Stimulated activated CD8-positive, alpha-beta memory T cell treated with anti-CD3 and anti-CD28 coated beads, Interleukin-4, amount 100 ng/mL, for 4 hours (primary cell): ENCODE measurements around the gene SMIM13.
A peak's percentile ranks its signal among the peaks of the same experiment; 100 is the strongest.

Source experiments
- DNase-seq, 2 donors: peaks; one replicate each; pipeline ENCODE4 v3.0.0-alpha.2; 2020; ENCODE audit warnings: low read depth in 2 of 2, low spot score in 1 of 2

SMIM13 gene

DNA sequence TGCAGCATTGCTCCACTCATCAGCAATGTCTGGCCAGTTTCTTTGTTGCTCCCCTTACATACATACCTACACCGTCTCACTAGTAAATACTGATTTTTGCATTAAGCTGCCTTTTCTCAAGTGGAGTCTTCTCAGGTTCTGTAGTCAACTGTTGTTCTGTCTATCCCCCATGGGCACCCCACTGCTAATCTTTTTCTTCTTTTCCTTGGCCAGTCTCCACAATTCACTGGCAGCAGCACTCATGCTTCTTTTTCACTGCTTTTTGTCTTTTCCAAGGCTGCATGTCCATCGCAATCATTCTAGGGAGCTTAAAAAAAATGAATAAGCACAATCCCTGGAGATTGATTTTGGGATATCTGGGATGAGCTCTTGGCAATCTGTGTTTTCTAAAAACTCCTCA is 28.2 kb downstream of the SMIM13 start:
- no peak for DNase-seq

DNA sequence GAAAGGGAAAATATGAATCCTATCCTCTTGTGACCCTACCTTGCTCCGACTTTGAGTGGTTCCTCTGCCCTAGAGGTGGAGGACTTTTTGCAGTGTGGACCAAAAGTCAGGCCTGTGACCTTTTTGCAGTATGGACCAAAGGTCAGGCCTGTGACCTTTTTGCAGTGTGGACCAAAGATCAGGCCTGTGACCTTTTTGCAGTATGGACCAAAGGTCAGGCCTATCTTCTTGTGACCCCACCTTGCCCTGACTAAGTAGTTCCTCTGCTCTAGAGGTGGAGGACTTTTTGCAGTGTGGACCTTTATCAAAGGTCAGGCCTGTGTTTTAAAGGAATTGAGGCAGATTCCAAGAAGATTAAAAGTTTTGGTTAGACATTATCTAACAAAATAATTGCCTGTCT is 28.7 kb downstream of the SMIM13 start:
- DNase-seq: no peak

DNA sequence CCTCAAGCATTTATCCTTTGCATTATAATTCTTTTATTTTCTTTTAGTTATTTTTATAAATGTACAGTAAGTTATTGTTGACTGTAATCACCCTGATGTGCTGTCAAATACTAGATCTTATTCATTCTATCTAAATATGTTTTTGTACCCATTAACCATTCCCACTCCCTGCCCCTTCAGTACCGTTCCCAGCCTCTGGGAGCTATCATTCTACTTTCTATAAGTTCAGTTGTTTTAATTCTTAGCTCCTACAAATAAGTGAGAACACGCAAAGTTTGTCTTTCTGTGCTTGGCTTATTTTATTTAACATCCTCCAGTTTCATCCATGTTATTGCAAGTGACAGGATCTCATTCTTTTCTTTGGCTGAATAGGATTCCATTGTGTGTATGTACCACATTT is 30.3 kb downstream of the SMIM13 start:
- no peak for DNase-seq

DNA sequence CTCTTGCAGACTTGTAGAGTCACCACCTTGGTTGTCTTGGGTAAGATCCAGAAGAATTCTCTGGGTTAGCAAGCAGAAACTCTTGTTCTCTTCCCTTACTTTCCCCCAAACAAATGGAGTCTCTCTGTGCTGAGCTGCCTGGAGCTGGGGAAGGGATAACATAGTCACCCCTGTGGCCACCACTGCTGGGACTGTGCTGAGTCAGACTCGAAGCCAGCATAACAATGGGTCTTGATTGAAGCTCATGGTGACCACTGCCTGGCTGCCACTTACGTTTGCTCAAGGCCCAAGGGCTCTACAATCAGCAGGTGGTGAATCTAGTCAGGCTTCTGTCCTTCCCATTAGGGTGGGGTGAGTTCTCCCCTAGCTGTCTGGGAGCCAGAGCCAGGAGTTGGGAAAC is 33.2 kb downstream of the SMIM13 start:
- no peak for DNase-seq

DNA sequence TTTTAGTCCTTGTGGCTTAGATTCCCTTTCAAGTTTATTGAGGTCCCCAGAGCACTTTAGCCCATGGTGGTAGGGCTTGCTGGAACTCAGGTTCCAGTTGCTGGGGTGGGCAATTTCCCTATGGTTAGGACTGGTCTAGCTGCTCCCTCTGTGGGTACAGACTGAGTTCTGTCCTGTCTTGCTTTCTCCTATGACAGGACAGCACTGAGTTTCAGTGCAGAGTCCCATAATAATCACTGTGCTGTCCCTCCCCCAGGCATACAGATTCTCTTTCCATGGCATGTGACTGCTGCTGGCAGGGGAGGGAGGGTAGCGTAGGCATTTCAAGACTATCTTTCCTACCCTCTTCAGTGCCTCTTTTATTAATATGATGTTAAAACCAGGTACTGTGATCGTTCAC is 35.0 kb downstream of the SMIM13 start:
- DNase-seq: no peak

DNA sequence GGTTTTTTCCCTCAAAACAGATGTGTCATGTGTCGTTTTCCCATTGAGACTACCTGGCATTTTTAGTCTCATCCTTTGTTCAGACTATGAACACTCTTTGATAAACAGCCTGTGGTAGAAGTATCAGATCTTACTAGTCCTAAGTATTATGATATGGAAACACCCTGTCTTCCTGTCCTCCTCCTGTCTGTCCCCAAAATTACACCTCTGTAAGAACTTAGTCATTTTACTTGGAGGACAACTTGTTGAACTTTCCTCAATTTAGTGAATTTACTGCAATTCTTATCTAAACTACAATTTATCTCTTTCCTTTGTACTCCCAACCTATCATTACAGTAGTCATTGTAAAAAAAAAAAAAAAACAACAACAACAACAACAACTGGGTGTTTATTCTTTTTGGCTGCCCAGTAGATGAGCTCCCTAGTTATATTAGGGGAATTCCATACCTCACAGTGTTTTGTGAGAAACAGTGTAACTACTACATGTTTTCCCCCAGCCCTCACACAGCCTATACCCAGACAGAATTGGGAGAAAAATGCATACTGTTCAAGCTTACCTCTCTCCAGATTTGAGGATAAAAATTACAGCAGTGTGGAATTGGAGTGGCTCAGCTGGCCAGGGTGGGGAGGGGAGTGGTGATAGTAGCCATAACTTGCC is 36.4 kb downstream of the SMIM13 start:
- DNase-seq: no peak

DNA sequence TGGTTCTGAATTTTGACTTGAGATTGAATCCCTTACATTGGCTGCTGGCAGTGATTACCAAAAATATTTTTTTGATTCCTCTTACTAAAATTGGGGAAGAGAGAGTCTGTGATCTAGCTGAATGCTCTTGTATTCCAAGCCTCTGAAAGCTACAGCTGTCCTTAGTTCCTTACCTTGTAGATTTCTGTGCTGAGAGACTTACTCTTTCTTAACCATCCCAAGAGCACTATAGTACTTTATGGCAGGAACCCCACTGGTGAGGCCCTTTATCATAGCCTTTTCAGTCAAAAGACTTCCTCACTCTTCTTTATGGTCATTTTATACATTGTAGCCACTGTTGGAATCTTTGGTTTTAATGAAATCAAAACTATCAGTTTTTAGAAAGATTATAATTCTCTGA is 37.0 kb downstream of the SMIM13 start:
- no peak for DNase-seq

DNA sequence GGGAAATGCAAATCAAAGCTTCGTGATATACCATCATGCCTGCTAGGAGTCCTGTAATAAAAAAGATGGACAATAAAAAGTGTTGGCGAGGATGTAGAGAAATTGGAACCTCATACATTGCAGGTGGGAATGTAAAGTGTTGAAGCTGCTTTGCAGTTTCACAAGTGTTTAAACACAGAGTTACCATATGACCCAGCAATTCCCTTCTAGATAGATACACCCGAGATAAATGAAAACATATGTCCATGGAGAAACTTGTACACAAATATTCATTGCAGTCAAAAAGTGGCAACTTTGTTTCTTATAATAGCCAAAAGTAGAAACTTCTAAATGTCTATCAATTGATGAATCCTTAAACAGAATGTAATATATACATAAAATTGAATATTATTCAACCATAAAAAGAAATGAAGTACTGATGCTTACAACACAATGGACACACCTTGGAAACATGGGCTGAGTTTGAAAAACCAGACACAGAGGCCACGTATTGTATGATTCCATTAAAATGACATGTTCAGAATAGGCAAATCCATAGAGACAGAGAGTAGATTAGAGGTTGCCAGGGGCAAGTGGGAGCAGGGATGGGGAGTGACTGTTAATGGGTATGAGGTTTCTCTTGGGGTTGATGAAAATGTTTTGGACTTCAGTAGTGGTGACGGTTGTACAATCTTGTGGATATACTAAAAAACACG is 38.7 kb downstream of the SMIM13 start:
- no peak for DNase-seq

DNA sequence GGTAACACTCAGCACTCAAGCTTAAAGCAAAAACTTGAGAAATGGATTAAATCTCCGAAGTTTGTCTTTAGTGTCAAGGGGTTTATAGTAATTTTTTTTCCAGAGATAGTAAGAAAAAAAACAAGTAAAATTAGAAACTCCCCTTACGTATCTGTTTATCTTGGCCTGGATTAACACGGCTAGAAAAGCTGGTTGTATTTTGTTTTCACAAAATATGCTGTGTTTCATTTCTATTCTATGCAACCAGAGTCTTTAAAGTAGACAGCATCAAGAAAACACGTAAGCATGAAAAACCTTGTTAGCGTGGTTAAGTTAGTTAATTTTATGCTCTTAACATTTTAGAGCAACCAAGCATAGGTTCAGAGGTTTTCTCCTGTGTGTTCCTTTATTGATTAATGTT is 39.6 kb downstream of the SMIM13 start:
- DNase-seq: no peak

DNA sequence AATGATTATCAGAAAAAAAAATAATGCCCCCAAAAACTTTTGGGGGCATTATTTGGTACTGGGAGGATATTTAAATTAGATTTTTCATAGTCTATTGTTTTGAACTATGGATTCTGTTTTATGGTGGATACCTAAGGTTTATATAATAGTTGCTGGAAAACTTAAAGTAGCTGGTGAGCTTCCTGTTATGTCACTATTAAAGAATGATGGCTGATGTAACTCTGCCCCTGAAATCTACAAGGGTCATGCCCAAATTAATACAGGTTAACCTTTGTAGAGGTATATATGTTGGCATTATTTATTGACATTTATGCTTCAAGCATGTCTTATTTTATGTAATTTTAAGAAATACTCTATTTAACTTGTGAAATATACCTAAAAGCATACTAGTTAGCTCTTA is 43.2 kb downstream of the SMIM13 start:
- DNase-seq: no peak

DNA sequence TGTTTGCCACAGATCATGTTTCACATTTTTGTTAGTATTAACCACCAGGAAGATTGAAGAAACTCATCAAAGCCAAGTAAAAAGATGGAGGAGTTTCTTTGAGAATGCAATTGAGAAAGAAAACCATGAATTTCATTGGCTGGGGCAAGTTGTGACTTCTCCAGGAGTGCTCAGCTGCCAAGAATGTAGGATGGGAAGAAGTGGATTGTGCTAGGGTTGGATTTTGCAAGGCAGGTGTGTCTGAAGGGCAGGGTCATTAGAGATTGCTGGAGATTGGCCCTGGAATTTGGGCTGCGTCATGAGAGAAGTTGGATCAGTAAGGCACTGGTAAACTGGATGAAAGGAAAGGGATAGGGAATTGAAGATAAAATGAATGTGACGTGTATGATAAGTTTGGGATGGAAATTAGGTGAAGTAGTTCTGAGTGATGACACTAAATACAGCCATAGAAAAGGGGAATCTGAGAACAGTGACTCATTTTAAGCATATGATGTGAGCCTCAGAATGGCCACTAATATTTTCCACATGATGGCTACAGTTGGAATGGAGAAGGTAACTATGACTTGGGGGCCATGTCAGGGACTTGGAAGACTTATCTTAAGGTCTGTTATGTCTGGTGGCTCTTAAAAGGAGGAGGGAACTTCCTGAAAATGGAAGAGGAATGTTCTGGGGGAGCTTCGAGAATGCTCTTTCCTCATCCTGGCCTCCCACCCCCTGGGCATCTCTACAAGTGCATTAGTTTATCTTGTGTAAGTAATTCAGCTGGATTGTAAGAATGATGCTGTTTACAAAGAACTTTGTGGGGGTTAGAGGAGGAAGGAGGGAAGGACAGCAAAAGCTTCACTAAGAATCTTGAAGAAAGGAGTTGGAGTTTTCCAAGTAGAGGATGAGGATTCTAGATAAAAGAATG is 45.7 kb downstream of the SMIM13 start:
- no peak for DNase-seq

DNA sequence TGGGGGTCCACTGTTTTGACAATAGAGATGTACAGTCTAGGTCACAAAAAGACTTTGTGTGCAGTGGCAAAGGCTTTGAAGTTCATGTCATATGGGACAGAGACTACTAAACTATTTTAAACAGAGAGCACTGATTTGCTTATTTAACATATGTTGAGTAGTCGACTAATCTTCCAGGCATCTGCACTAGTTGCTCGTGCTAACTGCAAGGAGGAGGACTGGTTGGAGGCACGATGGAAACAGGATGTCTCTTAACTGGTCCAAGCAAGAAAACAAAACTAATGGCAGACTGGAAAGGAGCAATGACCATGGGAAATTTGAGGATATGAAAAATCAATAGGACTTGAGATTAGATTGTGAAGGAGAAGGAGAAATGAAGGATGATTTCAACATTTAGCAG is 46.4 kb downstream of the SMIM13 start:
- DNase-seq: no peak

DNA sequence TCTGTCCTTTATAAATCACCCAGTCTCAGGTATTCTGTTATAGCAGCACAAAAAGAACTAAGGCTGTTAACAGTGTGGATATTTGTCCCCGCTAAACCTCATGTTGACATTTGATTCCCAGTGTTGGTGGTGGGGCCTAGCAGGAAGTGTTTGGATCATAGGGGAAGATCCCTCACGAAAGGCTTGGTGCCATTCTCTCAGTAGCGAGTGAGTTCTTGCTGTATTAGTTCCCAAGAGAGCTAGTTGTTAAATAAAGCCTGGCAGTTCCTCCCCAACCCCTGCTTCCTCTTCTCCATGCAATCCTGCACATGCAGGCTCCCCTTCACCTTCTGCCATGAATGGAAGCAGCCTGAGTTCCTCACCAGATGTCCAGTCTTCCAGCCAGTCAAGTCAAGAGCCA is 47.7 kb downstream of the SMIM13 start:
- no peak for DNase-seq

DNA sequence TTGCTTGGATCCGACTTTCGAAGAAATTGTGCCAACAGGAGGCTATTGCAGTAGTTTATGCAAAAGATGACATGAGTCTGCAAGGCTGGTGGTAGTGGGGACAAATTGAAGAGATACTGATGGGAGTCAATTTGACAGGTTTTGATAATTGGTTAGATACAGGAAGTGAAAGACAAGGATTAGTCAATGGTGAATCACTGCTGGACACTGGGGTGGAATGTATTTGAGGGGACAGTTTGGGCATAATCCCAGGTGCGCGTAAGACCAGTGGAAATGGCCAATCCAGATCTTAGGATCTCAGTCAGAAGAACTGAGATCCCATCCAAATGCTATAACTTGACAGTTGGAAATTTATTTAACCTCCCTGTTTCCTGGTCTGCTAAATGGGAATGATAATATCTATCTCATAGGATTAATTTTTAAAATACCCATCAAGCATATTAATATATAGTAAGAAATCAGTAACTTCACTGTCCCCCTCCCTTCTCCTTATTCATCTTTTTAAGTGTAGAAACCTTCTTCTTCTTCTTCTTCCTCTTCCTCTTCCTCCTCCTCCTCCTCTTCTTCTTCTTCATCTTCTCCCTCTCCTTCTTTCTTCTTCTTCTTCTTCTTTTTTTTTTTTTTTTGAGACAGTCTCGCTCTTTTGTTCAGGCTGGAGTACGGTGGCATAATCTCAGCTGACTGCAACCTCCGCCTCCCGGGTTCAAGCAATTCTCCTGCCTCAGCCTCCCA is 48.8 kb downstream of the SMIM13 start:
- no peak for DNase-seq

DNA sequence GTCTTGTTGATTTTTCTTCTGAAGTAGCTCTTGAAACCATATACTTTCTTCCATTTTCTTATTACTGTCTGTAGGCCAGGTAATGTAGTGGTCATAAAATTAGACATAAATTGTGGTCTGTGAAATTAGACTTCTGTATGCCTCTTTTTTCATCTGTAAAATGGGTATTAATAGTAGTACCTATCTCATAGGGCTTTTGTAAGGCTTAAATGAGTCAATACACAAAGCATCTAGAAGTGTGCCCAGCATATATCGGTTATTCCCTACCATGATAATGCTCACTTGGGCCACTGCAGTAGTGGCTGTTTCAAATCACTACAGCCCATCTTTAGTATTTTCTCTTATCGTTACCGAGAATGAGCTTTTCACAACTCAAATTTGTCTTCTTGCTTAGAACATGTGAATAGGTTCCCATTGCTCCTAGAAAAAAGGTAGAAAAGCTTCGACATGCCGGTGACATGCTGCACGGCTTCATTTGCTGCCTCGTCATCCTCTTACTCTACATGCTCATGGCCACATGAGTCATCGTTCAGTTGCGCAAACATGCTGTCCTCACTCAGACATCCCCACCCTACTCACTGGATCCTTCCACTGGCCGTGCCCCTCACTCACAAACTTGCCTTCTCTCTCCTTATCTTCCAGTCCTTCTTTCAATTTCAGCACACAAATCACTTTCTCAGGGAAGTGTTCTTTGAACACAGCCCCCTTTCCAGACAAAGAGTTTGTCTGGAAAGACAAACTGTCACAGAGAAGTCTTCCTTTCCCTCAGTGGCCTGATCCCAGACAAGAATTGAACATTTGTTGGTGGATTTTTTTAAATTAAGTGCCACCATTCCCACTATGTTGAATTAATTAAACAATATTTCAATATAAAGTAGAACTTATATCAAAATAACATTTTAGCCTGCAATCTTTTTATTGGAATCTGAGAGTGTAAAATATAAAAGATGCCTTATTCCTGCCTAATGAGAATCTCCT is 50.0 kb downstream of the SMIM13 start:
- no peak for DNase-seq

DNA sequence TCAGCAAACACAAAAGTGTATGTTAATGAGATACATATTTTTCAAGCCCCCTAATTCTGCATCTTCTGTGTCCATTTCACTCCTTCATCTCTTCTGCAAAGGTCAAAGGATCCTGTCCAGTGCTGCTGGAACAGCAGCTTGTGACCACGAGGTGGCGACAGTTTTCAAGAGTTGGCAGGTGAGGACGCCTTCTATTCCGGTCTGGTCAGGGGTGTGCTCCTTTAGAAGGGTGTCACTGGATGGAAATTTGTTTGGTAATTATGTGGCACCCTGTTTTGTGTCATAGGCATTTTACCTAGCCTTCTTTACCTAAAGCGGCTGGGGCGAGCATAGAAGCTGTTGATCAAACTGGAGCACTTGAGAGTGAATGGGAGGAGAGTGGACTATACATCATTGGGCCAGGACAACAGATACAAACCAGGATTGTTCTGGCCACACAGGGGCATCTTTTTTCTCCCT is 50.8 kb downstream of the SMIM13 start:
- peak; percentile 30 to 42 for DNase-seq

DNA sequence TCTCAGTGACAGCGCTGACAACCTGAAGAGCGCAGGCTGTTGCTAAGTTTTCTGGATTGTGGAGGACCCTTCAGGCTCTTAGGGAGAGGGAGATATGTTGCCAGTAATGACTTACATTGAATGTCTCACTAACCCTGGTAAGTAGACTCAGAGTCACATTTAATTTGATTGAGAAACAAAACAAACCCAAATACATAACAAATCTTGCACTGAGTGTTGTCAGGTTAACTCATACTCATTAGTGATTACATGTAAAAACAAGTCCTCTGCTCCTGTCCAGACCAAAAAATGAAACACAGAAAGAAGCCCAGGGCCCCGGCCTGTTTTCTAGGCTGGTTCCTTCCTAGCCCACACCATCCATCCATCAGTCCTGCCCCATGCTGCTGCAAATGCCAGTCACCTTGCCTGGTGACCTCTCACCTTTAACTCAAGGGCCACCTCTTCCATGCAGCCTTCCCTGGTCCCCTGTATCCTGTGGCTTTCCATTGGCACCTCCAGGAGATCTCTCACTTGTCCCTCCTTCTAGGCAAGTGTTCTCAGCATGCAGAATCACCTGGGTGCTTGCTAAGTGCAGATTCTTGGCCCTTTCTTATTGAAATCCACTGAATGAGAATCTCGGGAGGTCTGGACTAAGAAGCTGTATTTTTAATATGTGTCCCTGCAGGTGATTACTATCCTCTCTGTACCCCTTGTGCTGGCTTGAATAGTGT is 52.6 kb downstream of the SMIM13 start:
- DNase-seq: no peak

DNA sequence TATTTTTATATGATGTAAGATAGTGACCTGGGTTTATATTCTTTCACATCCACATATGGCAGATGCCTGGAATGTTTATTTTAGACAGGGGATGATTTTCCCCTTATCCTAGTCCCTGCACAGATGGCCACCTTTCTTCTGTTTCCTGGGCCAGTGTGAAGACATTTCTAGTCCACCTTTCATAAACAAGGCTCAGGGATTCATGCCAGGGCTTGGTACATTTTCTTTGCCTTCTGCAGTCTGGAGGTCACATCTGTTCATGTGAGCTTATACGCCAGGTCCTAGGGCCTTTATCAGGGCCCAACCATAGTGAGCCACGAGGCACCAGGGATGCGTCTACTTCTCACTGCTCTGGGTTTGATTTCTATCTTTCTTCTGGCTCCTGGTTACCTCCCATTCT is 55.9 kb downstream of the SMIM13 start:
- no peak for DNase-seq

DNA sequence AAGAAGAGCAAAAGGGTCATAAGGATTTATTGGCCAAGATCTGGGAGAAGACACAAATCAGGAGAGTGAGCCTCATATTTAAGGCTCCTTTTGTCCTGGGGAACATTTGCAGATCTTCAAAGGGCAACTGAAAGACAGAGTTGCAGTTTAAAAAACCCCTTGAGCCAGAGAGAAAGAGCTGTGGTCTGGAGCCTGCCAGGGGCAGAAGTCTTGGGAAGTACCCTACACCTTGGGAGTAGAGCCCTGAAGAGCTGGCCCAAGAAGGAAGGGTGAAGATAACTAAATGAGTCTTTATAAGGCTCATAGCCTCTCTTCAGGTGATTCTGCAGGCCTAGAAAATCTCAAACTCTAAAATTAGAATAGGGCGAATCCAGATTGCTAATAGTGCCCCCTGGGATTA is 57.9 kb downstream of the SMIM13 start:
- no peak for DNase-seq

DNA sequence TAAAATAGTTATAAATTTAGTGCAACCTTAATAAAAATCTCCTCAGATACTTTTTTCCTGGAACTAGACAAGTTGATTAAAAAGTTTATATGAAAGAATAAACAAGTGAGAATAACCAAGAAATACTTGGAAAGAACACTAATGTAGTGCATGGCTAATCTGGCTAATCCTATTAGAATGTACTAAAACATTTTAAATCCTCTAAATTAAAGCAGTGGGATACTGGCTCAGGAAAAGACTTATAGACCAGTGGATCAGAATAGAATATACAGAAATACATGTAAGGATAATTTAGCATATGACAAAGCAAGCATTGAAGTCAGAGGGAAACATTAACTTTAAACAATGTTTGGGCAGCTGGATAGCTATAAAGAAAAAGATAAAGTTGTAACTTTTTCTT is 58.9 kb downstream of the SMIM13 start:
- DNase-seq: no peak
